ENCODE data around the gene MYO5A.

DNA sequence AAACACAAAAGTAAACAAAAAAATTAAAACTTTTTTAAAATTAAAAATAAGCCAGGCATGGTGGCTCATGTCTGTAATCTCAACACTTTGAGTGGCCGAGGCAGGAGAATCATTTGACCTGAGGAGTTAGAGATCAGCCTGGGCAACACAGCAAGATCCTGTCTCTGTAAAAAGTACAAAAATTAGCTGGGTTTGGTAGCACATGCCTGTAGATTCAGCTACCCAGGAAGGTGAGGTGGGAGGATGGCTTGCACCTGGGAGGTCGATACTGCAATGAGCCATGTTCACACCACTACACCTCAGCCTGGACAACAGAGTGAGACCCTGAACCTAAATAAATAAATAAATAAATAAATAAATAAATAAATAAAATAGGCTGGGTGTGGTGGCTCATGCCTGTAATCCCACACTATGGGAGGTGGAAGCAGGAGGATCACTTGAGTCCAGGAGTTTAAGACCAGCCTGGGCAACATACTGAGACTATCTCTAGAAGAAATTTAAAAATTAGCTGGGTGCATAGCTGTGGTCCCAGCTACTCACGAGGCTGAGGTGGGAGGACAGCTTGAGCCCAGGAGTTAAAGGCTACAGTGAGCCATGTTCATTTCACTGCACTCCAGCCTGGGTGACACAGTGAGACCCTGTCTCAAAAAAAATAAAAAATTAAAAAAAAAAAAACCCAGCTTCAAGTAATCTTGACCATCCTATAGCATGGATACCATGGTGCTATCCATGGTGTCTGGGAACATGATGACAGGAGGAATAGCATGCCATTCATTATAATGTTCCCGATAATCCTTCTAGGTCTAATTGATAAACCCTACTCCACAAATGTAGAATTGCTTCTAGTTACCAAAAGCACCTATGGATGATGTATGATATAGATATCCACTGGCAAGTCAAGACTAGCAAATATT, 4.2 kb downstream of the MYO5A start:
- TF ChIP-seq, protein P1, sequence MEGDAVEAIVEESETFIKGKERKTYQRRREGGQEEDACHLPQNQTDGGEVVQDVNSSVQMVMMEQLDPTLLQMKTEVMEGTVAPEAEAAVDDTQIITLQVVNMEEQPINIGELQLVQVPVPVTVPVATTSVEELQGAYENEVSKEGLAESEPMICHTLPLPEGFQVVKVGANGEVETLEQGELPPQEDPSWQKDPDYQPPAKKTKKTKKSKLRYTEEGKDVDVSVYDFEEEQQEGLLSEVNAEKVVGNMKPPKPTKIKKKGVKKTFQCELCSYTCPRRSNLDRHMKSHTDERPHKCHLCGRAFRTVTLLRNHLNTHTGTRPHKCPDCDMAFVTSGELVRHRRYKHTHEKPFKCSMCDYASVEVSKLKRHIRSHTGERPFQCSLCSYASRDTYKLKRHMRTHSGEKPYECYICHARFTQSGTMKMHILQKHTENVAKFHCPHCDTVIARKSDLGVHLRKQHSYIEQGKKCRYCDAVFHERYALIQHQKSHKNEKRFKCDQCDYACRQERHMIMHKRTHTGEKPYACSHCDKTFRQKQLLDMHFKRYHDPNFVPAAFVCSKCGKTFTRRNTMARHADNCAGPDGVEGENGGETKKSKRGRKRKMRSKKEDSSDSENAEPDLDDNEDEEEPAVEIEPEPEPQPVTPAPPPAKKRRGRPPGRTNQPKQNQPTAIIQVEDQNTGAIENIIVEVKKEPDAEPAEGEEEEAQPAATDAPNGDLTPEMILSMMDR (IDR thresholded peaks at IDR 0.05 in 4 of 5, conservative IDR thresholded peaks at IDR 0.05 in 1 of 5), result no peak
- no peak for TF ChIP-seq POLR2A (IDR thresholded peaks at IDR 0.05)

Measured in gastrocnemius medialis (tissue), 4 donors.